ENCODE results near the gene CALHM2. TPM values are rescaled to one million over a fixed set of nuclear protein-coding genes. Genes with fewer than 3 reads are reported as not detected.
A peak's percentile ranks its signal among the peaks of the same experiment; 100 is the strongest.

Gene CALHM2
- total RNA-seq, 1 donor, result 54.6 TPM

GRCh38 chr10:103498936-103499638 is 46.9 kb upstream of the CALHM2 start:
- H3K27me3 ChIP-seq (ENCODE audit: insufficient read depth, low read length), result peaks cover 88% of the 10 kb centered on the region

GRCh38 chr10:103497161-103497915 is 45.2 kb upstream of the CALHM2 start:
- Histone ChIP-seq H3K4me1 (ENCODE audit: insufficient read depth, low read length) (peaks cover under 1% of the 10 kb centered on the region), H3K4me2 (ENCODE audit: insufficient read depth, low read length) (no peak overlapping the region), H3K79me2 (ENCODE audit: insufficient read depth, low read length) (no peaks in the 10 kb centered on the region), H2AFZ (ENCODE audit: low read length) (no peak overlapping the region), H3K36me3 (ENCODE audit: insufficient read depth, low read length) (no peaks in the 10 kb centered on the region), H3K27ac (ENCODE audit: low read depth, low read length) (no peak overlapping the region), H3K4me3 (ENCODE audit: insufficient read depth, low read length) (no peak overlapping the region), H3K9me3 (ENCODE audit: low read depth, low read length) (no peaks in the 10 kb centered on the region), H4K20me1 (ENCODE audit: insufficient read depth, low read length) (peaks cover 3% of the 10 kb centered on the region), H3K27me3 (ENCODE audit: insufficient read depth, low read length) (peaks cover 91% of the 10 kb centered on the region)
- TF ChIP-seq CTCF (IDR thresholded peaks at IDR 0.05; ENCODE audit: extremely low read depth, low read depth, low read length), result no peak
- peak; percentile 58 for DNase-seq (ENCODE audit: insufficient read length, low spot score, missing footprints)

More at GRCh38 chr10:103498936-103499638, 46.9 kb upstream of the CALHM2 start:
- H3K36me3 ChIP-seq (ENCODE audit: insufficient read depth, low read length), result no peaks in the 10 kb centered on the region
- H3K27ac ChIP-seq (ENCODE audit: low read depth, low read length), result no peak overlapping the region
- H2AFZ ChIP-seq (ENCODE audit: low read length), result no peak overlapping the region
- peaks cover 3% of the 10 kb centered on the region for H4K20me1 ChIP-seq (ENCODE audit: insufficient read depth, low read length)
- TF ChIP-seq CTCF (IDR thresholded peaks at IDR 0.05; ENCODE audit: extremely low read depth, low read depth, low read length), result no peak
- peak; percentile 44 for DNase-seq (ENCODE audit: insufficient read length, low spot score, missing footprints)
- H3K79me2 ChIP-seq (ENCODE audit: insufficient read depth, low read length), result no peaks in the 10 kb centered on the region
- no peak overlapping the region for H3K4me3 ChIP-seq (ENCODE audit: insufficient read depth, low read length)
- no peak overlapping the region for H3K4me2 ChIP-seq (ENCODE audit: insufficient read depth, low read length)
- H3K9me3 ChIP-seq (ENCODE audit: low read depth, low read length), result no peaks in the 10 kb centered on the region
- H3K4me1 ChIP-seq (ENCODE audit: insufficient read depth, low read length), result peaks cover 3% of the 10 kb centered on the region

- no peaks in the 10 kb centered on the region for H3K36me3 ChIP-seq (ENCODE audit: insufficient read depth, low read length)
- no peak overlapping the region for H2AFZ ChIP-seq (ENCODE audit: low read length)
- no peak for TF ChIP-seq CTCF (IDR thresholded peaks at IDR 0.05; ENCODE audit: extremely low read depth, low read depth, low read length)
- peaks cover 3% of the 10 kb centered on the region for H4K20me1 ChIP-seq (ENCODE audit: insufficient read depth, low read length)
- no peaks in the 10 kb centered on the region for H3K9me3 ChIP-seq (ENCODE audit: low read depth, low read length)
- peaks cover 8% of the 10 kb centered on the region for H3K4me1 ChIP-seq (ENCODE audit: insufficient read depth, low read length)
- H3K27ac ChIP-seq (ENCODE audit: low read depth, low read length), result no peak overlapping the region
- H3K4me2 ChIP-seq (ENCODE audit: insufficient read depth, low read length), result no peak overlapping the region
- peaks cover 74% of the 10 kb centered on the region for H3K27me3 ChIP-seq (ENCODE audit: insufficient read depth, low read length)
- H3K79me2 ChIP-seq (ENCODE audit: insufficient read depth, low read length), result no peaks in the 10 kb centered on the region
- no peak overlapping the region for H3K4me3 ChIP-seq (ENCODE audit: insufficient read depth, low read length)
- DNase-seq (ENCODE audit: insufficient read length, low spot score, missing footprints), result peak; percentile 56
Measured at GRCh38 chr10:103495321-103495720, 43.2 kb upstream of the CALHM2 start.

All from osteoblast (primary cell).